Measurements from ENCODE around the gene KHK. TPM values are rescaled to one million over a fixed set of nuclear protein-coding genes. Genes with fewer than 3 reads are reported as not detected.
"Not testable (repeated sequence)": the region's sequence is repeated elsewhere in the genome, so short reads cannot be mapped to it uniquely, and the experiment has no call there.

The KHK gene
- total and polyA plus RNA-seq, 2 donors = 1.7 to 6.8 TPM

DNA sequence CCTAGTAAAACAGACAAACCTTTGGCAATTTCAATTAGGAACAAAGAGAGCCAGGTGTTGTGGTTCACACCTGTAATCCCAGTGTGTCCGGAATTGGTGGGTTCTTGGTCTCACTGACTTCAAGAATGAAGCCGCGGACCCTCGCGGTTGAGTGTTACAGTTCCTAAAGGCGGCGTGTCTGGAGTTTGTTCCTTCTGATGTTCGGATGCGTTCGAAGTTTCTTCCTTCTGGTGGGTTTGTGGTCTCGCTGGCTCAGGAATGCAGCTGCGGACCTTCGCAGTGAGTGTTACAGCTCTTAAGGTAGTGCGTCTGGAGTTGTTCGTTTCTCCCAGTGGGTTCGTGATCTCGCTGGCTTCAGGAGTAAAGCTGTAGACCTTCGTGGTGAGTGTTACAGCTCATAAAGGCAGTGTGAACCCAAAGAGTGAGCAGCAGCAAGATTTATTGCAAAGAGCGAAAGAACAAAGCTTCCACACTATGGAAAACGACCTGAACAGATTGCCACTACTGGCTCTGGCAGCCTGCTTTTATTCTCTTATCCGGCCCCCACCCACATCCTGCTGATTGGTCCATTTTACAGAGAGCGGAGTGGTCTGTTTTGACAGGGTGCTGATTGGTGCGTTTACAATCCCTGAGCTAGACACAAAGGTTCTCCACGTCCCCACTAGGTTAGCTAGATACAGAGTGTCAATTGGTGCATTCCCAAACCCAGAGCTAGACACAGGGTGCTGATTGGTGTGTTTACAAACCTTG, 24.2 kb downstream of the KHK start:
- not testable (repeated sequence) for H3K4me3 ChIP-seq (ENCODE audit: low read depth, low read length); H3K27ac ChIP-seq (ENCODE audit: low read depth); H3K4me1 ChIP-seq (ENCODE audit: insufficient read depth); H3K36me3 ChIP-seq (ENCODE audit: insufficient read depth); DNase-seq (ENCODE audit: extremely low spot score)
- 72% methylated on average over 24 of the region's 24 CpGs for WGBS

DNA sequence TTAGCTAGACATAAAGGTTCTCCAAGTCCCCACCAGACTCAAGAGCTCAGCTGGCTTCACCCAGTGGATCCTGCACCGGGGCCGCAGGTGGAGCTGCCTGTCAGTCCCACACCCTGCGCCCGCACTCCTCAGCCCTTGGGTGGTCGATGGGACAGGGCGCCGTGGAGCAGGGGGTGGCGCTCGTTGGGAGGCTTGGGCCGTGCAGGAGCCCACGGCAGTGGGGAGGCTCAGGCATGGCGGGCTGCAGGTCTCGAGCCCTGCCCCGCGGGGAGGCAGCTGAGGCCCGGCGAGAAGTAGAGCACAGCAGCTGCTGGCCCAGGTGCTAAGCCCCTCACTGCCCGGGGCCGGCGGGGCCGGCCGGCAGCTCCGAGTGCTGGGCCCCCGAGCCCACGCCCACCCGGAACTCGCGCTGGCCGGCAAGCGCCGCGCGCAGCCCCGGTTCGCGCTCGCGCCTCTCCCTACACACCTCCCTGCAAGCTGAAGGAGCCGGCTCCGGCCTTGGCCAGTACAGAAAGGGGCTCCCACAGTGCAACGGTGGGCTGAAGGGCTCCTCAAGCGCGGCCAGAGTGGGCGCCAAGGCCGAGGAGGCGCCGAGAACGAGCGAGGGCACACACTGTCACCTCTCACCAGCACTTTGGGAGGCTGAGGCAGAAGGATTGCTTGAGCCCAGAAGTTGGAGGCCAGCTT, 25.0 kb downstream of the KHK start:
- not testable (repeated sequence) for H3K27ac ChIP-seq (ENCODE audit: low read depth); H3K4me1 ChIP-seq (ENCODE audit: insufficient read depth); DNase-seq (ENCODE audit: extremely low spot score); H3K4me3 ChIP-seq (ENCODE audit: low read depth, low read length); H3K36me3 ChIP-seq (ENCODE audit: insufficient read depth)
- 93% methylated on average over 49 of the region's 49 CpGs for WGBS

DNA sequence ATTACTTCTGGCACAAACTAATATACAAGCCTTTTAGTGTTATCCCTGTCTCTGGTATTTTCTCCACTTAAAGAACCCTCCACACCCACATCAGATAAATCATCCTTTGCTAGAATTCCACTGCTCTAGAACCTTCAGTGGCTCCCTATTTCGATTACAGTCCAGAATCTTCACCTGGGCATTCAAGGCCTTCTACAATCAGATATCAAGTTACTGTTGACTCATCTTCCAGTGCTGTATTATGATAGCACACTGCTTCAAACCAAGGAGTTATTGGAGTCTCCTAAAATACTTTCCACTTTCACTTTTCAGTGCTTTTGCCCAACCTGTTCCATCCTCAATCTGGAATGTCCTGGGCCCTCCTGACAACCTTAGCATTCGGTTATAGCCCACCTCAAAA, 28.9 kb downstream of the KHK start:
- no peak overlapping the region for H3K27ac ChIP-seq (ENCODE audit: low read depth)
- H3K4me3 ChIP-seq (ENCODE audit: low read depth, low read length) = no peak overlapping the region
- 61% methylated on average over 2 of the region's 2 CpGs for WGBS
- no peak for DNase-seq (ENCODE audit: extremely low spot score)
- H3K4me1 ChIP-seq (ENCODE audit: insufficient read depth) = no peaks in the 10 kb centered on the region
- H3K36me3 ChIP-seq (ENCODE audit: insufficient read depth) = no peaks in the 10 kb centered on the region

DNA sequence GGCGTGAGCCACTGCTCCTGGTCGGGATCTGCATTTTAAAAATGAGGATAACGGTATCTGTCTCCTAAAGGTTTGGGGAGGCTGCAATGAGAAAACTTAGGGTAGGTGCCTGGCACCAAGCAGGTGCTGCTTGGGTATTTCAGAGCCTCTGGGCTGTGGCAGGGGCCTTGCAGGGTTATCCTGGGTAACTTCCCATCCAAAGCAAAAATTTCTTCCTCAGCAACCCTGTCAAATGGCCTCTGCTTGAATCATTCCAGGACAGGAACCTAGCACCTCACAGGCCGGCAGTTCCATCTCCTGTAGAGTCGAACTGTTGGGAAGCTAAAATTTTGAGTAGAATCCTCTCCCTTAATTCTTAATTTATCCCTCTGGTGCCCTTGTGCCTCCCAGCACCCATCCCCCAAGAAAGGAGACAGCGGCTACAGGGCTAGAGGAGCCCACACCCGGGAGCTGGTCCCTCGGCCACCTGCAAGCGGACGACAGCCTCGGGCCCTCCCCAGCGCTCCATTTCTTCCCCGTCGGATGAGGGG, 31.5 kb downstream of the KHK start:
- Histone ChIP-seq H3K36me3 (ENCODE audit: insufficient read depth) (no peaks in the 10 kb centered on the region), H3K4me3 (ENCODE audit: low read depth, low read length) (peak overlapping the region; percentile 40), H3K27ac (ENCODE audit: low read depth) (no peak overlapping the region), H3K4me1 (ENCODE audit: insufficient read depth) (no peaks in the 10 kb centered on the region)
- no peak for DNase-seq (ENCODE audit: extremely low spot score)
- 23% methylated on average over 14 of the region's 14 CpGs for WGBS

DNA sequence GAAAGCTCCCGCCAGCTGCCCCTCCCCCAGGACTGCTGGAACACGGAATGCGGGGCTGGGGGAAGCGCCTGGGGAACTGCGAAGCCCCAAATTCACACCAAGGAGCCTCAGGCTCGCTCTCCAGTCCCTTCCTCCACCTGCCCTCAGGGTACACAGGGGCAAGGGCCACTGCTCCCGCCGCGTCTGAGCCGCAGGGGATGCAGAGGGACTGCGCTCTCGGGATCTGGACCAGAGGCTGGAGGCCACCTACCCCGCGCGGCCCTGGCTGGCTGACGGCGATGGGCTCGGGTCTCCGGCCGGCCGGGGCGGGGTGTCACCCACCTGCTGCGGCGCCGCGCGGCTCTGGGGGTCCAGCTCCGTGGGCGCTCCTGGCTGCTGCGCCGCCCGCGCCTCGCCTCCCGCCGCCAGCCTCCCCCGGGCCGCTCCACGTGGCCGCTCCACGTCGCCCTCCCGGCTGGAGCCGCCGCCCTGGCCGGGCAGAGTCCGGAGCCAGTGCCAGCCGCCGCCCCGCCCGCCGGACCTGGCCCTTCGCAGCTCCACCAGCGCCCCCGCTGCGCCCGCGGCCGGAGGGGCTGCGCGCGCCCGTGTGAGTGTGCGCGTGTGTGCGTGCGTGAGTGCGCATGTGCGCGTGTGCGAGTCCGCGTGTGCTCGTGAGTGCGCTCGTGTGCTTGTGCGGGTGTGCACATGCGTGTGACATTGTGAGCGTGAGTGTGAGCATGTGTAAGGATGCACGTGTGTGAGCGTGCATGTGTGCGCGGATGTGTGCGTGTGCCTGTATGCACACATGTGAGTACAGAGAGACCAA, 32.2 kb downstream of the KHK start, which contains the start of gene CGREF1:
CGREF1 (minus strand) TSS at position 604 of the 805 bp plus-strand sequence. CDS start 14,762 bp downstream, outside the sequence.
- Histone ChIP-seq H3K4me1 (ENCODE audit: insufficient read depth) (no peaks in the 10 kb centered on the region), H3K36me3 (ENCODE audit: insufficient read depth) (no peaks in the 10 kb centered on the region), H3K27ac (ENCODE audit: low read depth) (no peak within 1 kb of the TSS), H3K4me3 (ENCODE audit: low read depth, low read length) (peak within 1 kb of the TSS; percentile 40)
- WGBS = 4% methylated on average over 84 of the region's 84 CpGs
- no peak for DNase-seq (ENCODE audit: extremely low spot score)

DNA sequence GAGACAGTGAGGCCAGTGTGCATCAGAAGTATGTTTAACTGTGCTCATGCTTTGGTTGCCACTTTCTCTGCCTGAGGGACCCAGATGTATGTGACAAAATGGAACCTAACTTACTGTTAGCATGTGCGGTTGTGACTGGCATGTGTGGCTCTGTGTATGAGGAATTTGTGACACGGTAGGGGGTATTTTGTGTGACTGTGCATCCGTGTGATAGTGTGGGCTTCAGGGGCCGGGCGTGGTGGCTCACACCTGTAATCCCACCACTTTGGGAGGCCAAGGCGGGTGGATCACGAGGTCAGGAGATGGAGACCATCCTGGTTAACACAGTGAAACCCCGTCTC, 32.7 kb downstream of the KHK start:
- not testable (repeated sequence) for H3K4me3 ChIP-seq (ENCODE audit: low read depth, low read length); DNase-seq (ENCODE audit: extremely low spot score); H3K4me1 ChIP-seq (ENCODE audit: insufficient read depth); H3K36me3 ChIP-seq (ENCODE audit: insufficient read depth); H3K27ac ChIP-seq (ENCODE audit: low read depth)
- 83% methylated on average over 8 of the region's 8 CpGs for WGBS

DNA sequence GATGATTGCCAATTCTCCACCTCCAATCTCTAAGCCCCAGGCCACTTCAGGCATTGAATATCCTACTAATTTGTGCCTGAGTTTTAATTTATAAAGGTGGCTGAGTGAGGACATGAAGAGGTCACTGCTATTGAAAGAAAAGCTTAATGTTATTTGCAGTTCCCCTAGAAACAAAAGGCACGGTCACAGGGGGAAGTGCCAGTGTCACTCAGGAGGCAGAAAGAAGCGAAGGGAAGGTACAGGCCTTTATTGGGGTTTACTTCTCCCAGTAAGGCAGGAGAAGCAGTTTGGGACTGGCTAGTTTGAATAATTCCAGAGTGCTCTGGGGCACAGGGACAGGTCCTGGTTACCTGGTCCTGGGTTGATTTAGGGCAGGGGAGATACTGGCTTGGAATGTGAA, 35.3 kb downstream of the KHK start:
- Histone ChIP-seq H3K4me3 (ENCODE audit: low read depth, low read length) (no peak overlapping the region), H3K27ac (ENCODE audit: low read depth) (no peak overlapping the region), H3K4me1 (ENCODE audit: insufficient read depth) (no peaks in the 10 kb centered on the region), H3K36me3 (ENCODE audit: insufficient read depth) (no peaks in the 10 kb centered on the region)
- DNase-seq (ENCODE audit: extremely low spot score) = no peak
- WGBS = 75% methylated on average over 2 of the region's 2 CpGs

GRCh38 chr2:27122791-27123190, 36.2 kb downstream of the KHK start:
- WGBS = 84% methylated on average over 7 of the region's 7 CpGs
- Histone ChIP-seq H3K27ac (ENCODE audit: low read depth) (no peak overlapping the region), H3K36me3 (ENCODE audit: insufficient read depth) (no peaks in the 10 kb centered on the region), H3K4me1 (ENCODE audit: insufficient read depth) (no peaks in the 10 kb centered on the region), H3K4me3 (ENCODE audit: low read depth, low read length) (no peak overlapping the region)
- no peak for DNase-seq (ENCODE audit: extremely low spot score)

DNA sequence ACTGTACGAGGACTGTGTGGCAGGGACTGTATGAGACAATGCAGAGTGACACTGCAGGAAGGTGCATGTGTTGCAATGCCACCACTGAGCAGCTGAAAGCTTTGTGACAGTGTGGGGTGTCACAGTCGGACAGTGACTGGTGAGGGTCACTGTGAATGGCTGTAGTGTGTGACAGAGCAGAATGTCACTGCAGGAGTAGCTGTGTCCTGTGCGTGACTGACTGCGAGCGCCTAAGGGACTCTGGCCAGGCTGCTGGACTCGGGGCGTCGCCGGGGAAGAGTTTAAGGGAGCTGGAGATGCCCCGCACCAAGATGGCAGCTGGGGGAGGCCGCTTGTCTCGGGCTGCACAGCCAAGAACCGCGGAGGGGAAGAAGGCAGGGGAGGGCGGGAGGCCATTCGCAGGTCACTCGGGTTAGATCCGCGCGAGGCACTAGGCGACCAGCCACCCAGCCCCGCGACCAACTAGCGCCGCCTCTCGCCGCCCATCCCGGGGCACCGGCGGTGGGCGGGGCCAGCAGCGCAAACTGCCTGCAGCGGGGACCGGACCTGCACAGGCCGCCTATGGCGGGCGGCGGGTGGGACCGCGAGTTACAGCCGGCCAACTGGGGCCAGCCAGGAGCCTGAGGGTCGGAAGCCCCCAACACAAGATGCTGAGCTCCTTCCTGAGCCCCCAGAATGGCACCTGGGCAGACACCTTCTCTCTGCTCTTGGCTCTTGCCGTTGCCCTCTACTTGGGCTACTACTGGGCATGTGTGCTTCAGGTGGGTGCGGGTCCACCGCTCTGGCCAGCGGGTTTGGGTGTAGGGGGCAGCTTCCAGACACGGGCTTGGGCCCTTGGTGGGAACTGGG, 37.0 kb downstream of the KHK start, which contains the start of gene ABHD1:
ABHD1 (plus strand) TSS at position 514 of the 849 bp plus-strand sequence; CDS start at position 648, 134 bp downstream.
- 7% methylated on average over 47 of the region's 47 CpGs for WGBS
- Histone ChIP-seq H3K27ac (ENCODE audit: low read depth) (peak within 1 kb of the TSS; percentile 3), H3K4me1 (ENCODE audit: insufficient read depth) (no peaks in the 10 kb centered on the region), H3K4me3 (ENCODE audit: low read depth, low read length) (peak within 1 kb of the TSS; percentile 48), H3K36me3 (ENCODE audit: insufficient read depth) (no peaks in the 10 kb centered on the region)
- DNase-seq (ENCODE audit: extremely low spot score) = no peak

DNA sequence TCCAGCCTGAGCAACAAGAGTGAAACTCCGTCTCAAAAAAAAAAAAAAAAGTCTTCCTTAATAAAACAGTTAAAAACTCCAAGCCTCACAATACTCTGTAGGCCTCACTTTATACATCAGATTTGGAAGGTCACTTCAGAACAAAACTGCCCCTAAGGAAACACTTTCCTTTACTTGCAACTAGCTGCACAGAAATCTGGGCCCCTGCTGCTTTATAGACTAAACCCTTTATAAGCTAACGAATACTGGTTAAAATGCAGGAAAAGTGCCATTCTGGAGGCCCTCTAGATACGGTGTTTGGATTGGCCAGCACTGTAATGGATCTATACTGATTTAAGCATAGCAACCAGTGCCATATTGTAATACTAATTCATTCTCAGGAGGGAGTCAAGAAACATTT, 38.5 kb downstream of the KHK start:
- Histone ChIP-seq H3K4me3 (ENCODE audit: low read depth, low read length) (no peak overlapping the region), H3K4me1 (ENCODE audit: insufficient read depth) (no peaks in the 10 kb centered on the region), H3K27ac (ENCODE audit: low read depth) (no peak overlapping the region), H3K36me3 (ENCODE audit: insufficient read depth) (peaks cover under 1% of the 10 kb centered on the region)
- DNase-seq (ENCODE audit: extremely low spot score) = no peak
- 85% methylated on average over 3 of the region's 3 CpGs for WGBS

- Histone ChIP-seq H3K4me3 (ENCODE audit: low read depth, low read length) (no peak overlapping the region), H3K36me3 (ENCODE audit: insufficient read depth) (peaks cover 5% of the 10 kb centered on the region), H3K4me1 (ENCODE audit: insufficient read depth) (no peaks in the 10 kb centered on the region), H3K27ac (ENCODE audit: low read depth) (no peak overlapping the region)
- DNase-seq (ENCODE audit: extremely low spot score) = no peak
- WGBS = 61% methylated on average over 5 of the region's 5 CpGs
These were observed 39.7 kb downstream of the KHK start for GRCh38 chr2:27126252-27126710.

- Histone ChIP-seq H3K4me3 (ENCODE audit: low read depth, low read length) (no peak overlapping the region), H3K4me1 (ENCODE audit: insufficient read depth) (no peaks in the 10 kb centered on the region), H3K36me3 (ENCODE audit: insufficient read depth) (peaks cover 5% of the 10 kb centered on the region), H3K27ac (ENCODE audit: low read depth) (no peak overlapping the region)
- WGBS = 86% methylated on average over 9 of the region's 9 CpGs
- DNase-seq (ENCODE audit: extremely low spot score) = no peak
These were observed 41.5 kb downstream of the KHK start for GRCh38 chr2:27127883-27128667.
